GM18951 (cell line): ENCODE data around the gene DAGLB.

Experiments
- POLR2A ChIP-seq: IDR thresholded peaks from 4 replicates; pipeline ENCODE4 v1.6.1; 2011; ENCODE audit warnings: mild to moderate bottlenecking; ENCODE audit not compliant: insufficient read length, insufficient read depth; ENCODE audit errors: extremely low read depth
- in situ Hi-C: fragments of 300-500 bp; cut with MboI; formaldehyde crosslinking; loops from one replicate; pipeline ENCODE4 v1.12.0; 2022; ENCODE audit warnings: low sequenced_read_pairs, mixed read lengths, inconsistent platforms; ENCODE audit not compliant: unreplicated experiment

The DAGLB gene

GRCh38 chr7:6433784-6434615, 13.8 kb downstream of the DAGLB start:
- no peak for TF ChIP-seq POLR2A

GRCh38 chr7:6432781-6433180, 15.0 kb downstream of the DAGLB start:
- TF ChIP-seq POLR2A: no peak
- in situ Hi-C loops: no loop called here

More at GRCh38 chr7:6433784-6434615, 13.8 kb downstream of the DAGLB start:
- in situ Hi-C loops: no loop called here

GRCh38 chr7:6430974-6431373, 16.8 kb downstream of the DAGLB start:
- in situ Hi-C loops: no loop called here
- TF ChIP-seq POLR2A: no peak

GRCh38 chr7:6430271-6430940, 17.3 kb downstream of the DAGLB start:
- no peak for TF ChIP-seq POLR2A
- in situ Hi-C loops: no loop called here

GRCh38 chr7:6425948-6426347, 21.8 kb downstream of the DAGLB start:
- no peak for TF ChIP-seq POLR2A
- in situ Hi-C loops: no loop called here

GRCh38 chr7:6423942-6424701, 23.6 kb downstream of the DAGLB start:
- in situ Hi-C loops: no loop called here
- no peak for TF ChIP-seq POLR2A

- TF ChIP-seq POLR2A: no peak
- in situ Hi-C loops: no loop called here
Observed at GRCh38 chr7:6422926-6423632, 24.7 kb downstream of the DAGLB start.

- TF ChIP-seq POLR2A: no peak
Observed at GRCh38 chr7:6422095-6422494, 25.7 kb downstream of the DAGLB start.

GRCh38 chr7:6420680-6421079, 27.1 kb downstream of the DAGLB start:
- in situ Hi-C loops: no loop called here

More at GRCh38 chr7:6422095-6422494, 25.7 kb downstream of the DAGLB start:
- in situ Hi-C loops: no loop called here

GRCh38 chr7:6419310-6419773, 28.4 kb downstream of the DAGLB start:
- in situ Hi-C loops: no loop called here
- TF ChIP-seq POLR2A: no peak

More at GRCh38 chr7:6420680-6421079, 27.1 kb downstream of the DAGLB start:
- TF ChIP-seq POLR2A: no peak

GRCh38 chr7:6417408-6417807, 30.3 kb downstream of the DAGLB start:
- TF ChIP-seq POLR2A: no peak
- in situ Hi-C loops: no loop called here

GRCh38 chr7:6416516-6417145, 31.1 kb downstream of the DAGLB start:
- no peak for TF ChIP-seq POLR2A
- in situ Hi-C loops: no loop called here

- no peak for TF ChIP-seq POLR2A
- in situ Hi-C loops: no loop called here
Observed at GRCh38 chr7:6413637-6414036, 34.1 kb downstream of the DAGLB start.
